WTC11 (cell line): ENCODE results near the gene ORM1. TPM values are rescaled to one million over a fixed set of nuclear protein-coding genes. Genes with fewer than 3 reads are reported as not detected.

Source experiments
- ATAC-seq: fragments of 200-7000 bp; cut with Tn5 transposase; 2 replicates; pipeline ENCODE4 v1.10.0; 2021; ENCODE audit warnings: mild to moderate bottlenecking, moderate library complexity
- CTCF ChIA-PET: fragments of 300-600 bp; sonication (Branson Sonifier 250); formaldehyde crosslinking; loops from one replicate; lab custom pipeline; 2021; ENCODE audit warnings: antibody characterized with exemption; lab: Charles Lee
- POLR2A ChIA-PET: fragments of 350-600 bp; sonication (Branson Sonifier 250); formaldehyde crosslinking; loops from one replicate; lab custom pipeline; 2021; ENCODE audit warnings: antibody characterized with exemption; lab: Charles Lee
- DNase-seq: peaks from one replicate; pipeline ENCODE4 v3.0.0; 2021; ENCODE audit warnings: low spot score
- H3K27ac Mint-ChIP-seq: 2 replicates; pipeline ENCODE4 v1.8.0; 2021; ENCODE audit warnings: mixed read lengths
- H3K27me3 Mint-ChIP-seq: 2 replicates; pipeline ENCODE4 v1.8.0; 2021; ENCODE audit warnings: low read depth, mild to moderate bottlenecking, moderate library complexity, mixed read lengths
- H3K36me3 Mint-ChIP-seq: 2 replicates; pipeline ENCODE4 v1.8.0; 2021; ENCODE audit warnings: mixed read lengths
- H3K4me1 Mint-ChIP-seq: 2 replicates; pipeline ENCODE4 v1.8.0; 2022; ENCODE audit warnings: mixed read lengths
- H3K4me3 Mint-ChIP-seq: 2 replicates; pipeline ENCODE4 v1.8.0; 2021; ENCODE audit warnings: mild to moderate bottlenecking, moderate library complexity, mixed read lengths
- H3K9me3 Mint-ChIP-seq: 2 replicates; pipeline ENCODE4 v1.8.0; 2021; ENCODE audit warnings: mixed read lengths
- EMX1 ChIP-seq: fragments of 250-450 bp; sonication (Bioruptor Pico); IDR thresholded peaks from 2 replicates; pipeline ENCODE4 v1.8.0; 2021; ENCODE audit warnings: mild to moderate bottlenecking
- FOXJ3 ChIP-seq: sonication (generic); formaldehyde crosslinking; IDR thresholded peaks from 2 replicates; pipeline ENCODE4 v1.9.0; 2021; ENCODE audit warnings: missing genetic modification reagents, mild to moderate bottlenecking, borderline replicate concordance
- GABPB1 ChIP-seq: sonication (generic); formaldehyde crosslinking; IDR thresholded peaks from 2 replicates; pipeline ENCODE4 v1.8.1; 2023; ENCODE audit warnings: mild to moderate bottlenecking, missing genetic modification reagents
- JAZF1 ChIP-seq: fragments of 250-450 bp; sonication (Bioruptor Pico); IDR thresholded peaks from 2 replicates; pipeline ENCODE4 v1.9.0; 2021; ENCODE audit warnings: moderate library complexity, mild to moderate bottlenecking, inconsistent platforms
- MXD4 ChIP-seq: fragments of 250-450 bp; sonication (Bioruptor Pico); IDR thresholded peaks from 2 replicates; pipeline ENCODE4 v1.8.0; 2021; ENCODE audit warnings: mild to moderate bottlenecking, moderate library complexity, borderline replicate concordance
- MYBL2 ChIP-seq: sonication (generic); formaldehyde crosslinking; IDR thresholded peaks from 2 replicates; pipeline ENCODE4 v1.8.1; 2023; ENCODE audit warnings: mild to moderate bottlenecking, moderate library complexity, missing genetic modification reagents
- OVOL2 ChIP-seq: fragments of 250-450 bp; sonication (Bioruptor Pico); IDR thresholded peaks from 2 replicates; pipeline ENCODE4 v1.9.0; 2021; ENCODE audit warnings: mild to moderate bottlenecking, borderline replicate concordance
- RORB ChIP-seq: fragments of 250-450 bp; sonication (Bioruptor Pico); IDR thresholded peaks from 2 replicates; pipeline ENCODE4 v1.9.0; 2021; ENCODE audit warnings: mild to moderate bottlenecking
- SMAD4 ChIP-seq: sonication (generic); formaldehyde crosslinking; IDR thresholded peaks from 2 replicates; pipeline ENCODE4 v1.8.0; 2022; ENCODE audit warnings: mild to moderate bottlenecking, missing genetic modification reagents
- TEAD4 ChIP-seq: sonication (generic); formaldehyde crosslinking; IDR thresholded peaks from 2 replicates; pipeline ENCODE4 v1.8.0; 2022; ENCODE audit warnings: mild to moderate bottlenecking, missing genetic modification reagents
- TP53 ChIP-seq: sonication (generic); formaldehyde crosslinking; IDR thresholded peaks from 2 replicates; pipeline ENCODE4 v1.8.1; 2023; ENCODE audit warnings: mild to moderate bottlenecking, missing genetic modification reagents
- ZBTB21 ChIP-seq: sonication (generic); formaldehyde crosslinking; IDR thresholded peaks from 2 replicates; pipeline ENCODE4 v1.8.1; 2023; ENCODE audit warnings: mild to moderate bottlenecking, missing genetic modification reagents, borderline replicate concordance
- ZNF138 ChIP-seq: sonication (generic); formaldehyde crosslinking; conservative IDR thresholded peaks from 2 replicates; pipeline ENCODE4 v1.8.1; 2022; ENCODE audit warnings: mild to moderate bottlenecking, moderate library complexity, missing genetic modification reagents
- ZNF232 ChIP-seq: sonication (generic); formaldehyde crosslinking; IDR thresholded peaks from 2 replicates; pipeline ENCODE4 v1.8.0; 2022; ENCODE audit warnings: mild to moderate bottlenecking, missing genetic modification reagents
- ZNF396 ChIP-seq: fragments of 250-450 bp; sonication (Bioruptor Pico); IDR thresholded peaks from 2 replicates; pipeline ENCODE4 v1.8.0; 2021; ENCODE audit warnings: mild to moderate bottlenecking, moderate library complexity, borderline replicate concordance
- total RNA-seq: library from RNA; stranded (reverse); gene quantifications from 3 replicates; pipeline ENCODE4 v1.2.3, GENCODE V29; 2021
- TF ChIP-seq, protein P1 (sequence below): fragments of 250-450 bp; sonication (Bioruptor Pico); IDR thresholded peaks from 2 replicates; pipeline ENCODE4 v1.9.0; 2021; ENCODE audit warnings: mild to moderate bottlenecking, borderline replicate concordance
- TF ChIP-seq, protein P2 (sequence below): fragments of 250-450 bp; sonication (Bioruptor Pico); IDR thresholded peaks from 2 replicates; pipeline ENCODE4 v1.9.0; 2021; ENCODE audit warnings: moderate library complexity, mild to moderate bottlenecking, inconsistent platforms, borderline replicate concordance
- TF ChIP-seq, protein P3 (sequence below): sonication (generic); formaldehyde crosslinking; IDR thresholded peaks from 2 replicates; pipeline ENCODE4 v1.8.1; 2022; ENCODE audit warnings: mild to moderate bottlenecking, missing genetic modification reagents, moderate library complexity, borderline replicate concordance
- TF ChIP-seq, protein P4 (sequence below): fragments of 250-450 bp; sonication (Bioruptor Pico); IDR thresholded peaks from 2 replicates; pipeline ENCODE4 v1.8.0; 2021; ENCODE audit warnings: mild to moderate bottlenecking
- TF ChIP-seq, protein P5 (sequence below): sonication (generic); formaldehyde crosslinking; IDR thresholded peaks from 2 replicates; pipeline ENCODE4 v1.8.1; 2023; ENCODE audit warnings: mild to moderate bottlenecking, missing genetic modification reagents
- TF ChIP-seq, protein P6 (sequence below): sonication (generic); formaldehyde crosslinking; IDR thresholded peaks from 2 replicates; pipeline ENCODE4 v1.8.1; 2022; ENCODE audit warnings: low read depth, missing genetic modification reagents, borderline replicate concordance
- TF ChIP-seq, protein P7 (sequence below): sonication (generic); formaldehyde crosslinking; IDR thresholded peaks from 2 replicates; pipeline ENCODE4 v1.8.0; 2022; ENCODE audit warnings: missing genetic modification reagents

ORM1 gene
- total RNA-seq, 1 experiment from 2014 or later: 3.9 TPM

DNA sequence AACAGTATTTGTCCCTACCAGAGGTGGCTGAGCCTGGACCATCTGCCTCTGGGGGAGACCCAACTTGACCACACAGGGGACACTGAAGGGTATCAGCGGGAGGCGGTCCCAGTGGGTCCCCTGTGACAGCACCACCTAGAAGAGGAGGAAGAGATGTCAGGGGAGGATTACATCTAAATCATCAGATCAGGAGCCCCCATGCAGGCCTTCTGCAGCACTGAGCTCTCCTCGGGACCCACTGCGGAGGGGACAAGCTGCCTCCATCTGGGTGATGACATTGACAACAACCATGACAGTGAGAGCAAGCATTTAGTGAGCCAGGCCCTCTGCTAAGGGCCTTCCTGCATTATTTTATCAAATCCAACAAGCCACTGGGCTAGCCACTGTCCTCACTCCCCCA lies 19.1 kb downstream of the ORM1 start (continued):
- no peak for TF ChIP-seq MYBL2 (CRISPR knock-in tag)
- TF ChIP-seq ZNF138 (CRISPR knock-in tag): no peak
- TF ChIP-seq ZNF232: no peak
- TF ChIP-seq SMAD4 (CRISPR knock-in tag): no peak
- TF ChIP-seq, protein P1, sequence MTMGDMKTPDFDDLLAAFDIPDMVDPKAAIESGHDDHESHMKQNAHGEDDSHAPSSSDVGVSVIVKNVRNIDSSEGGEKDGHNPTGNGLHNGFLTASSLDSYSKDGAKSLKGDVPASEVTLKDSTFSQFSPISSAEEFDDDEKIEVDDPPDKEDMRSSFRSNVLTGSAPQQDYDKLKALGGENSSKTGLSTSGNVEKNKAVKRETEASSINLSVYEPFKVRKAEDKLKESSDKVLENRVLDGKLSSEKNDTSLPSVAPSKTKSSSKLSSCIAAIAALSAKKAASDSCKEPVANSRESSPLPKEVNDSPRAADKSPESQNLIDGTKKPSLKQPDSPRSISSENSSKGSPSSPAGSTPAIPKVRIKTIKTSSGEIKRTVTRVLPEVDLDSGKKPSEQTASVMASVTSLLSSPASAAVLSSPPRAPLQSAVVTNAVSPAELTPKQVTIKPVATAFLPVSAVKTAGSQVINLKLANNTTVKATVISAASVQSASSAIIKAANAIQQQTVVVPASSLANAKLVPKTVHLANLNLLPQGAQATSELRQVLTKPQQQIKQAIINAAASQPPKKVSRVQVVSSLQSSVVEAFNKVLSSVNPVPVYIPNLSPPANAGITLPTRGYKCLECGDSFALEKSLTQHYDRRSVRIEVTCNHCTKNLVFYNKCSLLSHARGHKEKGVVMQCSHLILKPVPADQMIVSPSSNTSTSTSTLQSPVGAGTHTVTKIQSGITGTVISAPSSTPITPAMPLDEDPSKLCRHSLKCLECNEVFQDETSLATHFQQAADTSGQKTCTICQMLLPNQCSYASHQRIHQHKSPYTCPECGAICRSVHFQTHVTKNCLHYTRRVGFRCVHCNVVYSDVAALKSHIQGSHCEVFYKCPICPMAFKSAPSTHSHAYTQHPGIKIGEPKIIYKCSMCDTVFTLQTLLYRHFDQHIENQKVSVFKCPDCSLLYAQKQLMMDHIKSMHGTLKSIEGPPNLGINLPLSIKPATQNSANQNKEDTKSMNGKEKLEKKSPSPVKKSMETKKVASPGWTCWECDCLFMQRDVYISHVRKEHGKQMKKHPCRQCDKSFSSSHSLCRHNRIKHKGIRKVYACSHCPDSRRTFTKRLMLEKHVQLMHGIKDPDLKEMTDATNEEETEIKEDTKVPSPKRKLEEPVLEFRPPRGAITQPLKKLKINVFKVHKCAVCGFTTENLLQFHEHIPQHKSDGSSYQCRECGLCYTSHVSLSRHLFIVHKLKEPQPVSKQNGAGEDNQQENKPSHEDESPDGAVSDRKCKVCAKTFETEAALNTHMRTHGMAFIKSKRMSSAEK (CRISPR knock-in tag): no peak

DNA sequence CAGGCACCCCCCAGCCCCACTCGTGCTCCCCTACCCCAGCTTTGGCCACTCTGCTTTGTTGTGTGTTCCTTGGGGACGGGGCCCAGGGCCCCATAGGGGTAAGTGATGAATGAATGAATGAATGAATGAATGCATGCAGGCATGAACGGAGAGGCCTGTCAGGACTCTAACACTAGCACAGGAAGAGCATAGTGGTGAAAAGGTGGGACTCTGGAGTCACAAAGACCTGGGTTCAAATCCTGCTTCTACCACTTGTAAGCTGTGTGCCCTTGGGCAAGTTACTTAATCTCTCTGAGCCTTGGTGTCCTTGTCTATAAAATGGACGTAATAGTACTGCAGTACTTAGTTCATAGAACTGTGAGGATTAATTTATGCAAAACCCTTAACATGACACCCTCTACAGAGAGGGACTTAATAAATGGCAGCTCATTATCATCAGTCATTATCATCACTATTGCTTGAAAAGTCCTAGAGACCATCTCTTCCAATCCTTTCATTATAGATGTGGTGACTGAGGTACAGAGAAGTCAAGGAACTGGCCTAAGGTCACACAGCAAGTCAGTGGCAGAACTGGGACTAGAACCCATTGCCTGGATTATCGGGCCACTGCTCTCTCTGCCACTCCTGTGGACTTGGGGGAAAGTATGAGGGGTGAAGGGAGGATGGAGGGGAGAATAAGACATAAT lies 20.0 kb downstream of the ORM1 start:
- no peak overlapping the region for H3K4me3 Mint-ChIP-seq
- TF ChIP-seq GABPB1 (CRISPR knock-in tag): no peak
- TF ChIP-seq, protein P2, sequence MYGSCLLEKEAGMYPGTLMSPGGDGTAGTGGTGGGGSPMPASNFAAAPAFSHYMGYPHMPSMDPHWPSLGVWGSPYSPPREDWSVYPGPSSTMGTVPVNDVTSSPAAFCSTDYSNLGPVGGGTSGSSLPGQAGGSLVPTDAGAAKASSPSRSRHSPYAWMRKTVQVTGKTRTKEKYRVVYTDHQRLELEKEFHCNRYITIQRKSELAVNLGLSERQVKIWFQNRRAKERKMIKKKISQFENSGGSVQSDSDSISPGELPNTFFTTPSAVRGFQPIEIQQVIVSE (CRISPR knock-in tag): no peak
- no peak for TF ChIP-seq OVOL2 (CRISPR knock-in tag)
- TF ChIP-seq FOXJ3 (CRISPR knock-in tag): no peak
- TF ChIP-seq, protein P3, sequence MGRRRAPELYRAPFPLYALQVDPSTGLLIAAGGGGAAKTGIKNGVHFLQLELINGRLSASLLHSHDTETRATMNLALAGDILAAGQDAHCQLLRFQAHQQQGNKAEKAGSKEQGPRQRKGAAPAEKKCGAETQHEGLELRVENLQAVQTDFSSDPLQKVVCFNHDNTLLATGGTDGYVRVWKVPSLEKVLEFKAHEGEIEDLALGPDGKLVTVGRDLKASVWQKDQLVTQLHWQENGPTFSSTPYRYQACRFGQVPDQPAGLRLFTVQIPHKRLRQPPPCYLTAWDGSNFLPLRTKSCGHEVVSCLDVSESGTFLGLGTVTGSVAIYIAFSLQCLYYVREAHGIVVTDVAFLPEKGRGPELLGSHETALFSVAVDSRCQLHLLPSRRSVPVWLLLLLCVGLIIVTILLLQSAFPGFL (CRISPR knock-in tag): no peak
- no peak for TF ChIP-seq TP53 (CRISPR knock-in tag)
- TF ChIP-seq EMX1 (CRISPR knock-in tag): no peak
- TF ChIP-seq RORB (CRISPR knock-in tag): no peak
- no peak for TF ChIP-seq MXD4 (CRISPR knock-in tag)
- TF ChIP-seq, protein P4, sequence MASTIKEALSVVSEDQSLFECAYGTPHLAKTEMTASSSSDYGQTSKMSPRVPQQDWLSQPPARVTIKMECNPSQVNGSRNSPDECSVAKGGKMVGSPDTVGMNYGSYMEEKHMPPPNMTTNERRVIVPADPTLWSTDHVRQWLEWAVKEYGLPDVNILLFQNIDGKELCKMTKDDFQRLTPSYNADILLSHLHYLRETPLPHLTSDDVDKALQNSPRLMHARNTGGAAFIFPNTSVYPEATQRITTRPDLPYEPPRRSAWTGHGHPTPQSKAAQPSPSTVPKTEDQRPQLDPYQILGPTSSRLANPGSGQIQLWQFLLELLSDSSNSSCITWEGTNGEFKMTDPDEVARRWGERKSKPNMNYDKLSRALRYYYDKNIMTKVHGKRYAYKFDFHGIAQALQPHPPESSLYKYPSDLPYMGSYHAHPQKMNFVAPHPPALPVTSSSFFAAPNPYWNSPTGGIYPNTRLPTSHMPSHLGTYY (CRISPR knock-in tag): no peak
- TF ChIP-seq, protein P5, sequence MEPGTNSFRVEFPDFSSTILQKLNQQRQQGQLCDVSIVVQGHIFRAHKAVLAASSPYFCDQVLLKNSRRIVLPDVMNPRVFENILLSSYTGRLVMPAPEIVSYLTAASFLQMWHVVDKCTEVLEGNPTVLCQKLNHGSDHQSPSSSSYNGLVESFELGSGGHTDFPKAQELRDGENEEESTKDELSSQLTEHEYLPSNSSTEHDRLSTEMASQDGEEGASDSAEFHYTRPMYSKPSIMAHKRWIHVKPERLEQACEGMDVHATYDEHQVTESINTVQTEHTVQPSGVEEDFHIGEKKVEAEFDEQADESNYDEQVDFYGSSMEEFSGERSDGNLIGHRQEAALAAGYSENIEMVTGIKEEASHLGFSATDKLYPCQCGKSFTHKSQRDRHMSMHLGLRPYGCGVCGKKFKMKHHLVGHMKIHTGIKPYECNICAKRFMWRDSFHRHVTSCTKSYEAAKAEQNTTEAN (CRISPR knock-in tag): no peak
- TF ChIP-seq, protein P6, sequence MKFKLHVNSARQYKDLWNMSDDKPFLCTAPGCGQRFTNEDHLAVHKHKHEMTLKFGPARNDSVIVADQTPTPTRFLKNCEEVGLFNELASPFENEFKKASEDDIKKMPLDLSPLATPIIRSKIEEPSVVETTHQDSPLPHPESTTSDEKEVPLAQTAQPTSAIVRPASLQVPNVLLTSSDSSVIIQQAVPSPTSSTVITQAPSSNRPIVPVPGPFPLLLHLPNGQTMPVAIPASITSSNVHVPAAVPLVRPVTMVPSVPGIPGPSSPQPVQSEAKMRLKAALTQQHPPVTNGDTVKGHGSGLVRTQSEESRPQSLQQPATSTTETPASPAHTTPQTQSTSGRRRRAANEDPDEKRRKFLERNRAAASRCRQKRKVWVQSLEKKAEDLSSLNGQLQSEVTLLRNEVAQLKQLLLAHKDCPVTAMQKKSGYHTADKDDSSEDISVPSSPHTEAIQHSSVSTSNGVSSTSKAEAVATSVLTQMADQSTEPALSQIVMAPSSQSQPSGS (CRISPR knock-in tag): no peak
- no peak for TF ChIP-seq ZNF396 (CRISPR knock-in tag)
- no peak for TF ChIP-seq ZBTB21 (CRISPR knock-in tag)
- TF ChIP-seq, protein P7, sequence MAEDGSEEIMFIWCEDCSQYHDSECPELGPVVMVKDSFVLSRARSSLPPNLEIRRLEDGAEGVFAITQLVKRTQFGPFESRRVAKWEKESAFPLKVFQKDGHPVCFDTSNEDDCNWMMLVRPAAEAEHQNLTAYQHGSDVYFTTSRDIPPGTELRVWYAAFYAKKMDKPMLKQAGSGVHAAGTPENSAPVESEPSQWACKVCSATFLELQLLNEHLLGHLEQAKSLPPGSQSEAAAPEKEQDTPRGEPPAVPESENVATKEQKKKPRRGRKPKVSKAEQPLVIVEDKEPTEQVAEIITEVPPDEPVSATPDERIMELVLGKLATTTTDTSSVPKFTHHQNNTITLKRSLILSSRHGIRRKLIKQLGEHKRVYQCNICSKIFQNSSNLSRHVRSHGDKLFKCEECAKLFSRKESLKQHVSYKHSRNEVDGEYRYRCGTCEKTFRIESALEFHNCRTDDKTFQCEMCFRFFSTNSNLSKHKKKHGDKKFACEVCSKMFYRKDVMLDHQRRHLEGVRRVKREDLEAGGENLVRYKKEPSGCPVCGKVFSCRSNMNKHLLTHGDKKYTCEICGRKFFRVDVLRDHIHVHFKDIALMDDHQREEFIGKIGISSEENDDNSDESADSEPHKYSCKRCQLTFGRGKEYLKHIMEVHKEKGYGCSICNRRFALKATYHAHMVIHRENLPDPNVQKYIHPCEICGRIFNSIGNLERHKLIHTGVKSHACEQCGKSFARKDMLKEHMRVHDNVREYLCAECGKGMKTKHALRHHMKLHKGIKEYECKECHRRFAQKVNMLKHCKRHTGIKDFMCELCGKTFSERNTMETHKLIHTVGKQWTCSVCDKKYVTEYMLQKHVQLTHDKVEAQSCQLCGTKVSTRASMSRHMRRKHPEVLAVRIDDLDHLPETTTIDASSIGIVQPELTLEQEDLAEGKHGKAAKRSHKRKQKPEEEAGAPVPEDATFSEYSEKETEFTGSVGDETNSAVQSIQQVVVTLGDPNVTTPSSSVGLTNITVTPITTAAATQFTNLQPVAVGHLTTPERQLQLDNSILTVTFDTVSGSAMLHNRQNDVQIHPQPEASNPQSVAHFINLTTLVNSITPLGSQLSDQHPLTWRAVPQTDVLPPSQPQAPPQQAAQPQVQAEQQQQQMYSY (CRISPR knock-in tag): no peak
- TF ChIP-seq JAZF1 (CRISPR knock-in tag): no peak
- no peak for TF ChIP-seq TEAD4 (CRISPR knock-in tag)

More for the DNA sequence above, 20.0 kb downstream of the ORM1 start:
- H3K27ac Mint-ChIP-seq: no peak overlapping the region
- ATAC-seq (no peak), DNase-seq (no peak)
- H3K4me1 Mint-ChIP-seq: no peaks in the 10 kb centered on the region
- no peaks in the 10 kb centered on the region for H3K9me3 Mint-ChIP-seq
- ChIA-PET CTCF (no interaction called here), POLR2A (no interaction called here)
- peaks cover 44% of the 10 kb centered on the region for H3K36me3 Mint-ChIP-seq
- H3K27me3 Mint-ChIP-seq: no peaks in the 10 kb centered on the region
